DOHH2 (cell line): Measurements from ENCODE around the gene RRP15.

Source experiments
- EZH2phosphoT487 ChIP-seq: fragments of 200-600 bp; sonication (generic); IDR thresholded peaks from 2 replicates; pipeline ENCODE4 v1.6.1; 2017; ENCODE audit warnings: borderline replicate concordance, mild to moderate bottlenecking, antibody characterized with exemption, low read length, moderate library complexity, mixed read lengths
- TF ChIP-seq, protein P1 (sequence below): fragments of 200-600 bp; sonication (generic); IDR thresholded peaks from one replicate; pipeline ENCODE4 v1.5.1; 2014; ENCODE audit warnings: antibody characterized with exemption, mild to moderate bottlenecking, low read depth, low read length; ENCODE audit not compliant: poor library complexity, severe bottlenecking

DNA sequence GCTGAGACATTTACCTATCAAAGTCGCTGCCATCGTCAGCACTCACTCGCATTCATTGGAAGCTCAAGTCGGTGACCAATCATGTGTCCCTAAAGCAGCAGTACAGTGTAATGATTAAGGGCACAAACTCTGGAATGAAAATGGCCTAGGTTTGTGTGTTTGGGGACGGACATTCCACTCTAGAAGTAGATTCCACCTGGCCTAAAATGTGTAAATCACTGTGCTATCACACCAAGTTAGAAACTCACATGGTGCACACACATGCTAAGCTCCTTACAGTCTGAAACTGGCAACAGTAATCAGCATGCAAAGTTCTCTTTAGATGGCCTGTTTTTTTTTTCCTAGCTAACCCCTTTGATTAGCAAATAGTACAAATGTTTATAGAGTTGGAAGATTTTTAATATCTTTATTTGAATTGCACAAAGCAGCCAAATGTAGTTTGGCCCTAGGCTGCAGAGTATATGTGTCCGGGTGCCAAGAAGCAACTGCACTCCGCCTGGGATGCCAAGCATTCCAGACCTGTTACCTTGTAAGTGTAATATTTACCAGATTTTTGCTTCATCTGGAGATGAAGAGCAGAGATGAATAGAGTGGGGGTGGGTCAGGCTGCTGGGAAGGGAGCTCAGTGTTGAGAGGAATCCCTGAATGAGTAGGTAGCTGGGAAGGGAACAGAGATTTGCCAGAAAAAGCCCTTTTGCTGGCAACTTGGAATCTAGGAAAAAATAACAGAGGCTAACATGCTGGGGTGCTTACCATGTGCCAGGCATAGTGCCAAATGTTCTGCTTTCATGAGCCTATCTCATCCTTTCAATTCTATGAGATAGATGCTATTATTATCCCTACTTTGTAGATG lies 95.3 kb downstream of the RRP15 start:
- TF ChIP-seq, protein P1, sequence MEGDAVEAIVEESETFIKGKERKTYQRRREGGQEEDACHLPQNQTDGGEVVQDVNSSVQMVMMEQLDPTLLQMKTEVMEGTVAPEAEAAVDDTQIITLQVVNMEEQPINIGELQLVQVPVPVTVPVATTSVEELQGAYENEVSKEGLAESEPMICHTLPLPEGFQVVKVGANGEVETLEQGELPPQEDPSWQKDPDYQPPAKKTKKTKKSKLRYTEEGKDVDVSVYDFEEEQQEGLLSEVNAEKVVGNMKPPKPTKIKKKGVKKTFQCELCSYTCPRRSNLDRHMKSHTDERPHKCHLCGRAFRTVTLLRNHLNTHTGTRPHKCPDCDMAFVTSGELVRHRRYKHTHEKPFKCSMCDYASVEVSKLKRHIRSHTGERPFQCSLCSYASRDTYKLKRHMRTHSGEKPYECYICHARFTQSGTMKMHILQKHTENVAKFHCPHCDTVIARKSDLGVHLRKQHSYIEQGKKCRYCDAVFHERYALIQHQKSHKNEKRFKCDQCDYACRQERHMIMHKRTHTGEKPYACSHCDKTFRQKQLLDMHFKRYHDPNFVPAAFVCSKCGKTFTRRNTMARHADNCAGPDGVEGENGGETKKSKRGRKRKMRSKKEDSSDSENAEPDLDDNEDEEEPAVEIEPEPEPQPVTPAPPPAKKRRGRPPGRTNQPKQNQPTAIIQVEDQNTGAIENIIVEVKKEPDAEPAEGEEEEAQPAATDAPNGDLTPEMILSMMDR: no peak
- no peak for TF ChIP-seq EZH2phosphoT487
